Right forelimb (tissue), 1 donor: Measurements from ENCODE around the gene RPRML.

Source experiments
- DNase-seq: peaks from one replicate; pipeline ENCODE4 v3.0.0-alpha.2; 2018

Gene RPRML

GRCh38 chr17:46943501-46944393 is 35.3 kb downstream of the RPRML start:
- peak; percentile 60 for DNase-seq

GRCh38 chr17:46943218-46943500 is 35.9 kb downstream of the RPRML start:
- DNase-seq, result no peak

GRCh38 chr17:46942441-46943217 is 36.4 kb downstream of the RPRML start:
- peak; percentile 72 for DNase-seq

GRCh38 chr17:46940692-46941404 is 38.2 kb downstream of the RPRML start:
- DNase-seq, result peak; percentile 84

- DNase-seq, result no peak
These were observed 43.3 kb downstream of the RPRML start for GRCh38 chr17:46935658-46936266.

- no peak for DNase-seq
These were observed 47.5 kb downstream of the RPRML start for GRCh38 chr17:46931596-46931995.

- DNase-seq, result no peak
These were observed 49.0 kb downstream of the RPRML start for GRCh38 chr17:46930051-46930450.

GRCh38 chr17:46929413-46929812 is 49.6 kb downstream of the RPRML start:
- DNase-seq, result no peak

GRCh38 chr17:46928467-46929261 is 50.4 kb downstream of the RPRML start:
- DNase-seq, result no peak
